Common myeloid progenitor, CD34-positive (primary cell): ENCODE results near the gene MBOAT1.
A peak's percentile ranks its signal among the peaks of the same experiment; 100 is the strongest.

Experiments
- CTCF ChIA-PET: fragments of 350-600 bp; sonication (Branson Sonifier 250); formaldehyde crosslinking; loops from one replicate; lab custom pipeline; 2021; ENCODE audit warnings: antibody characterized with exemption; lab: Charles Lee
- POLR2A ChIA-PET: fragments of 350-600 bp; sonication (Branson Sonifier 250); formaldehyde crosslinking; loops from one replicate; lab custom pipeline; 2021; ENCODE audit warnings: antibody characterized with exemption; lab: Charles Lee
- DNase-seq, 3 donors: peaks; one replicate each; pipeline versions ENCODE4 v3.0.0 to v3.0.0-alpha.2; 2013
- H3K27ac ChIP-seq, 2 experiments: 1 replicate in 1 of 2; 2 replicates in 1 of 2; pipeline ENCODE4 v1.7.0; 2013; ENCODE audit warnings: inconsistent platforms in 2 of 2, low read length in 2 of 2, mild to moderate bottlenecking in 2 of 2, low read depth in 1 of 2, moderate library complexity in 1 of 2; ENCODE audit not compliant: severe bottlenecking in 2 of 2, insufficient read depth in 1 of 2, poor library complexity in 1 of 2
- H3K27me3 ChIP-seq, 5 experiments: replicated peaks in 2 of 5; 1 replicate in 3 of 5; 2 replicates in 2 of 5; pipeline versions ENCODE4 v1.6.1 to v1.7.0; 2013; ENCODE audit warnings: low read length in 4 of 5, mild to moderate bottlenecking in 2 of 5, moderate library complexity in 2 of 5, inconsistent platforms in 1 of 5; ENCODE audit not compliant: insufficient read depth in 5 of 5, control insufficient read depth in 4 of 5
- H3K36me3 ChIP-seq, 4 experiments: 1 replicate in 2 of 4; 2 replicates in 2 of 4; pipeline versions ENCODE4 v1.6.1 to v1.7.0; 2013; ENCODE audit warnings: low read length in 3 of 4, control low read depth in 1 of 4, mild to moderate bottlenecking in 1 of 4; ENCODE audit not compliant: control insufficient read depth in 4 of 4, insufficient read depth in 4 of 4
- H3K4me1 ChIP-seq, 4 experiments: 1 replicate in 3 of 4; 2 replicates in 1 of 4; pipeline versions ENCODE4 v1.6.1 to v1.7.1; 2013; ENCODE audit warnings: low read length in 3 of 4, mild to moderate bottlenecking in 3 of 4, control low read depth in 1 of 4, inconsistent platforms in 1 of 4, moderate library complexity in 1 of 4; ENCODE audit not compliant: control insufficient read depth in 4 of 4, insufficient read depth in 4 of 4; ENCODE audit errors: control extremely low read depth in 1 of 4
- H3K4me3 ChIP-seq, 7 experiments: 1 replicate in 4 of 7; 2 replicates in 3 of 7; pipeline versions ENCODE4 v1.5.1 to v1.7.0; 2013; ENCODE audit warnings: mild to moderate bottlenecking in 7 of 7, low read length in 6 of 7, moderate library complexity in 6 of 7, inconsistent platforms in 2 of 7, low read depth in 2 of 7, control low read depth in 1 of 7; ENCODE audit not compliant: insufficient read depth in 4 of 7, control insufficient read depth in 1 of 7; ENCODE audit errors: extremely low read depth in 1 of 7
- H3K9me3 ChIP-seq, 5 experiments: 1 replicate in 4 of 5; 2 replicates in 1 of 5; pipeline versions ENCODE4 v1.6.1 to v1.7.1; 2013; ENCODE audit warnings: low read length in 4 of 5, mild to moderate bottlenecking in 2 of 5, inconsistent platforms in 1 of 5, low read depth in 1 of 5, moderate library complexity in 1 of 5; ENCODE audit not compliant: control insufficient read depth in 4 of 5, insufficient read depth in 2 of 5; ENCODE audit errors: control extremely low read depth in 1 of 5
- WGBS: methylation state at CpG from one replicate; pipeline ENCODE4 v1.1.5; 2013; ENCODE audit not compliant: insufficient coverage; 5-methylcytosine and 5-hydroxymethylcytosine counted together

The MBOAT1 gene

GRCh38 chr6:20203561-20204511 is 8.4 kb downstream of the MBOAT1 start:
- H3K9me3 ChIP-seq = no peaks in the 10 kb centered on the region
- CTCF ChIA-PET = no interaction called here
- H3K27me3 ChIP-seq = no peaks in the 10 kb centered on the region
- H3K27ac ChIP-seq = peak overlapping the region in 1 of 2 experiments; percentile 56
- POLR2A ChIA-PET = interaction anchor here (0.6 to 0.7 kb wide), 2 partner anchors 42 to 64 kb away, joined by 3 to 5 read pairs; no protein-coding TSS in a partner anchor
- peaks cover 18 to 75% (median 49%) of the 10 kb centered on the region in 4 experiments for H3K4me1 ChIP-seq
- no peak overlapping the region for H3K4me3 ChIP-seq
- H3K36me3 ChIP-seq = peaks cover 2 to 5% (median 4%) of the 10 kb centered on the region in 4 experiments
- DNase-seq = no peak
- WGBS = 72% methylated on average over 3 of the region's 7 CpGs

GRCh38 chr6:20202699-20203302 is 9.5 kb downstream of the MBOAT1 start:
- Histone ChIP-seq H3K4me3 (no peak overlapping the region), H3K9me3 (no peaks in the 10 kb centered on the region), H3K4me1 (peaks cover 18 to 76% (median 45%) of the 10 kb centered on the region in 4 experiments), H3K36me3 (peaks cover 2 to 5% (median 4%) of the 10 kb centered on the region in 4 experiments), H3K27me3 (no peaks in the 10 kb centered on the region), H3K27ac (peak overlapping the region; percentile 67 to 89)
- ChIA-PET POLR2A (interaction anchor here (0.7 kb wide), 1 partner anchor 66 kb away, joined by 3 read pairs; no protein-coding TSS in a partner anchor), CTCF (interaction anchor here (1.2 to 2.1 kb wide), 3 partner anchors 9 to 74 kb away, joined by 3 to 7 read pairs (median 4); partner anchors contain the start of gene MBOAT1)
- no peak for DNase-seq
- 67% methylated on average over 1 of the region's 3 CpGs for WGBS

- peak overlapping the region; percentile 67 to 89 for H3K27ac ChIP-seq
- no peaks in the 10 kb centered on the region for H3K27me3 ChIP-seq
- H3K4me3 ChIP-seq = no peak overlapping the region
- H3K9me3 ChIP-seq = no peaks in the 10 kb centered on the region
- peaks cover 2 to 9% (median 5%) of the 10 kb centered on the region in 4 experiments for H3K36me3 ChIP-seq
- H3K4me1 ChIP-seq = peaks cover 16 to 72% (median 44%) of the 10 kb centered on the region in 4 experiments
- WGBS = no CpG with 5 or more reads among the region's 1 CpG
- CTCF ChIA-PET = interaction anchor here (1.2 to 2.1 kb wide), 3 partner anchors 10 to 74 kb away, joined by 3 to 7 read pairs (median 4); partner anchors contain the start of gene MBOAT1
- POLR2A ChIA-PET = no interaction called here
- DNase-seq = no peak
These were observed 10.0 kb downstream of the MBOAT1 start for GRCh38 chr6:20202324-20202658.

GRCh38 chr6:20200761-20201630 is 11.3 kb downstream of the MBOAT1 start:
- CTCF ChIA-PET = interaction anchor here (0.6 to 2.1 kb wide), 6 partner anchors 11 to 137 kb away, joined by 3 to 7 read pairs (median 3); partner anchors contain the start of gene MBOAT1
- WGBS = 73% methylated on average over 4 of the region's 8 CpGs
- peaks cover 13 to 59% (median 32%) of the 10 kb centered on the region in 4 experiments for H3K4me1 ChIP-seq
- no peaks in the 10 kb centered on the region for H3K27me3 ChIP-seq
- H3K36me3 ChIP-seq = peaks cover 2 to 9% (median 5%) of the 10 kb centered on the region in 4 experiments
- H3K27ac ChIP-seq = peak overlapping the region in 1 of 2 experiments; percentile 68
- POLR2A ChIA-PET = no interaction called here
- H3K9me3 ChIP-seq = no peaks in the 10 kb centered on the region
- peak overlapping the region in 1 of 7 experiments; percentile 5 for H3K4me3 ChIP-seq
- no peak for DNase-seq

GRCh38 chr6:20198775-20199174 is 13.5 kb downstream of the MBOAT1 start:
- no peak for DNase-seq
- CTCF ChIA-PET = interaction anchor here (0.7 to 1.8 kb wide), 2 partner anchors 8 to 121 kb away, joined by 3 to 4 read pairs; no protein-coding TSS in a partner anchor
- POLR2A ChIA-PET = no interaction called here
- H3K4me1 ChIP-seq = peaks cover 5 to 37% (median 10%) of the 10 kb centered on the region in 4 experiments
- WGBS = 59% methylated on average over 6 of the region's 6 CpGs
- no peak overlapping the region for H3K27ac ChIP-seq
- H3K4me3 ChIP-seq = no peak overlapping the region
- peaks cover 2 to 14% (median 5%) of the 10 kb centered on the region in 4 experiments for H3K36me3 ChIP-seq
- no peaks in the 10 kb centered on the region for H3K9me3 ChIP-seq
- H3K27me3 ChIP-seq = no peaks in the 10 kb centered on the region

GRCh38 chr6:20198156-20198774 is 14.0 kb downstream of the MBOAT1 start:
- peaks cover 2 to 14% (median 5%) of the 10 kb centered on the region in 4 experiments for H3K36me3 ChIP-seq
- CTCF ChIA-PET = interaction anchor here (0.6 to 1.8 kb wide), 2 partner anchors 9 to 107 kb away, joined by 3 to 4 read pairs; no protein-coding TSS in a partner anchor
- POLR2A ChIA-PET = no interaction called here
- H3K27ac ChIP-seq = no peak overlapping the region
- DNase-seq = no peak
- peaks cover 3 to 33% (median 8%) of the 10 kb centered on the region in 4 experiments for H3K4me1 ChIP-seq
- no peaks in the 10 kb centered on the region for H3K9me3 ChIP-seq
- H3K27me3 ChIP-seq = no peaks in the 10 kb centered on the region
- H3K4me3 ChIP-seq = no peak overlapping the region
- 97% methylated on average over 5 of the region's 6 CpGs for WGBS
